Neuronal stem cell (in vitro differentiated cells): ENCODE data around the gene INPP5B.

ENCODE experiments used
- DNase-seq: peaks from one replicate; pipeline ENCODE4 v3.0.0-alpha.2; 2013; ENCODE audit warnings: low spot score
- H2AFZ ChIP-seq: one replicate; pipeline ENCODE4 v1.6.1; 2013; ENCODE audit warnings: mild to moderate bottlenecking, low read length, inconsistent platforms
- H2AK5ac ChIP-seq: 2 replicates; pipeline ENCODE4 v1.6.1; 2013; ENCODE audit warnings: low read depth, mild to moderate bottlenecking, inconsistent platforms, low read length, moderate library complexity, mixed read lengths
- H2BK120ac ChIP-seq: 2 replicates; pipeline ENCODE4 v1.6.1; 2013; ENCODE audit warnings: low read depth, mild to moderate bottlenecking, inconsistent platforms, low read length, moderate library complexity, mixed read lengths
- H2BK12ac ChIP-seq: one replicate; pipeline ENCODE4 v1.6.1; 2013; ENCODE audit warnings: low read length, inconsistent platforms
- H2BK15ac ChIP-seq: 2 replicates; pipeline ENCODE4 v1.6.1; 2013; ENCODE audit warnings: mild to moderate bottlenecking, low read length, inconsistent platforms, mixed read lengths
- H2BK5ac ChIP-seq: one replicate; pipeline ENCODE4 v1.6.1; 2013; ENCODE audit warnings: inconsistent platforms, mild to moderate bottlenecking, low read length, moderate library complexity
- H3K14ac ChIP-seq: one replicate; pipeline ENCODE4 v1.6.1; 2013; ENCODE audit warnings: low read length, inconsistent platforms
- H3K18ac ChIP-seq: 2 replicates; pipeline ENCODE4 v1.6.1; 2013; ENCODE audit warnings: low read length, inconsistent platforms
- H3K23ac ChIP-seq: 2 replicates; pipeline ENCODE4 v1.6.1; 2013; ENCODE audit warnings: low read depth, mild to moderate bottlenecking, mixed read lengths, low read length, inconsistent platforms; ENCODE audit not compliant: poor library complexity
- H3K27ac ChIP-seq: replicated peaks from 3 replicates; pipeline ENCODE4 v1.5.1; 2013; ENCODE audit warnings: low read length, inconsistent platforms
- H3K27me3 ChIP-seq, 3 experiments: 2 replicates each; pipeline ENCODE4 v1.6.1; 2013; ENCODE audit warnings: low read length in 3 of 3, mild to moderate bottlenecking in 2 of 3, inconsistent platforms in 1 of 3, low read depth in 1 of 3, mixed read lengths in 1 of 3, moderate library complexity in 1 of 3; ENCODE audit not compliant: control insufficient read depth in 3 of 3, insufficient read depth in 3 of 3
- H3K36me3 ChIP-seq, 2 donors: replicated peaks in 1 of 2; 2 replicates each; pipeline ENCODE4 v1.6.1; 2013; ENCODE audit warnings: low read length in 2 of 2; ENCODE audit not compliant: control insufficient read depth in 2 of 2, insufficient read depth in 2 of 2
- H3K4ac ChIP-seq: 2 replicates; pipeline ENCODE4 v1.6.1; 2013; ENCODE audit warnings: inconsistent platforms, mild to moderate bottlenecking, low read length, moderate library complexity
- H3K4me1 ChIP-seq, 2 donors: 1 replicate in 1 of 2; 2 replicates in 1 of 2; pipeline ENCODE4 v1.6.1; 2013; ENCODE audit warnings: low read length in 2 of 2, low read depth in 1 of 2; ENCODE audit not compliant: control insufficient read depth in 2 of 2, insufficient read depth in 1 of 2
- H3K4me2 ChIP-seq: one replicate; pipeline ENCODE4 v1.6.1; 2013; ENCODE audit warnings: mild to moderate bottlenecking, low read length, inconsistent platforms; ENCODE audit not compliant: insufficient read depth, poor library complexity, severe bottlenecking
- H3K4me3 ChIP-seq, 2 donors: 2 replicates each; pipeline ENCODE4 v1.5.1; 2013; ENCODE audit warnings: low read length in 2 of 2, mild to moderate bottlenecking in 2 of 2, inconsistent platforms in 1 of 2, moderate library complexity in 1 of 2
- H3K79me1 ChIP-seq: one replicate; pipeline ENCODE4 v1.6.1; 2013; ENCODE audit warnings: low read depth, mild to moderate bottlenecking, inconsistent platforms, low read length, moderate library complexity
- H3K9ac ChIP-seq: one replicate; pipeline ENCODE4 v1.6.1; 2013; ENCODE audit warnings: mild to moderate bottlenecking, low read depth, low read length, inconsistent platforms; ENCODE audit not compliant: poor library complexity
- H3K9me3 ChIP-seq, 2 donors: replicated peaks in 1 of 2; 2 replicates each; pipeline versions ENCODE3 to v1.6.1; 2013; ENCODE audit warnings: low read length in 2 of 2, mild to moderate bottlenecking in 2 of 2, inconsistent platforms in 1 of 2, low read depth in 1 of 2, mixed read lengths in 1 of 2, moderate library complexity in 1 of 2; ENCODE audit not compliant: control insufficient read depth in 2 of 2, insufficient read depth in 1 of 2
- H4K8ac ChIP-seq: one replicate; pipeline ENCODE4 v1.6.1; 2013; ENCODE audit warnings: low read depth, mild to moderate bottlenecking, inconsistent platforms, low read length, moderate library complexity
- H4K91ac ChIP-seq: one replicate; pipeline ENCODE4 v1.6.1; 2013; ENCODE audit warnings: low read length, low read depth, mild to moderate bottlenecking, inconsistent platforms; ENCODE audit not compliant: poor library complexity
- WGBS, 2 donors: extraction: QIAGEN DNeasy Blood & Tissue Kit; methylation state at CpG; one replicate each; pipeline ENCODE4 v1.1.7; 2013; ENCODE audit warnings: missing lambda C conversion rate in 2 of 2, mixed read lengths in 1 of 2; ENCODE audit not compliant: insufficient read length in 2 of 2, insufficient replicate concordance in 1 of 2; ENCODE audit errors: extremely low coverage in 2 of 2; 5-methylcytosine and 5-hydroxymethylcytosine counted together

Gene INPP5B

DNA sequence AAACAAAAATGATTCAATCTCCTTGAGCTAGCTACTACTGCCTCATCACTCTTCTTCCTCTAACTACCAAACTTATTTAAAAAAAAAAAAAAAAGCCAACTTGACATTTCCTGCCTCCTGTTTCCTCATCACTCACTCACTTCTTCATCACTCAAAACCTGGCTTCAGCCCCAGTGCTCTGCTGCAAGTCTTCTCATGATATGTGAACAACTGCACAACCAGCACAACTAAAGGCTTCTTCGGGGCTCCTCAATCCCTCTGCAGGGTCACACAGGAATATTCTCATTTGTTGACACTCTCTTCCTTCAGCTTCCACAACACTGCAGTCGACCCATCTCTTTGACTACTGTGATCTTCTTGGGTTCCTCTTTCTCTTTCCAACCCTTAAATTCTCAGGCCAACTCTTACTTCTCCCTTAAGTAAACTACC lies 95.1 kb downstream of the INPP5B start:
- Histone ChIP-seq H2BK12ac (no peak overlapping the region), H2BK5ac (no peak overlapping the region), H3K36me3 (peaks cover 2 to 77% of the 10 kb centered on the region in 2 donors), H4K8ac (no peak overlapping the region), H2BK15ac (no peak overlapping the region), H3K4me1 (no peaks in the 10 kb centered on the region), H3K4me2 (no peak overlapping the region), H2AFZ (no peak overlapping the region), H3K14ac (no peak overlapping the region), H3K79me1 (peaks cover 2% of the 10 kb centered on the region), H3K9ac (no peak overlapping the region), H3K4ac (no peak overlapping the region), H3K27ac (no peak overlapping the region), H2AK5ac (no peak overlapping the region), H3K4me3 (no peak overlapping the region), H3K23ac (no peak overlapping the region), H3K9me3 (no peaks in the 10 kb centered on the region), H2BK120ac (no peak overlapping the region), H3K27me3 (no peaks in the 10 kb centered on the region), H3K18ac (no peak overlapping the region), H4K91ac (no peak overlapping the region)
- no CpG with 5 or more reads among the region's 2 CpGs for WGBS, 2 donors
- no peak for DNase-seq

GRCh38 chr1:37851262-37851661 lies 95.6 kb downstream of the INPP5B start:
- no peak overlapping the region for H2AK5ac ChIP-seq
- DNase-seq: no peak
- H3K79me1 ChIP-seq: peaks cover 2% of the 10 kb centered on the region
- H2BK12ac ChIP-seq: no peak overlapping the region
- no peak overlapping the region for H3K4me2 ChIP-seq
- peaks cover 2 to 79% of the 10 kb centered on the region in 2 donors for H3K36me3 ChIP-seq
- no peak overlapping the region for H4K91ac ChIP-seq
- H3K9ac ChIP-seq: no peak overlapping the region
- no peaks in the 10 kb centered on the region for H3K9me3 ChIP-seq
- H4K8ac ChIP-seq: no peak overlapping the region
- no peak overlapping the region for H2BK5ac ChIP-seq
- no peak overlapping the region for H2BK120ac ChIP-seq
- H3K23ac ChIP-seq: no peak overlapping the region
- H3K4me1 ChIP-seq: no peaks in the 10 kb centered on the region
- no peak overlapping the region for H2AFZ ChIP-seq
- no peak overlapping the region for H2BK15ac ChIP-seq
- H3K18ac ChIP-seq: no peak overlapping the region
- H3K27me3 ChIP-seq: no peaks in the 10 kb centered on the region
- H3K14ac ChIP-seq: no peak overlapping the region
- no peak overlapping the region for H3K27ac ChIP-seq
- no peak overlapping the region for H3K4ac ChIP-seq
- H3K4me3 ChIP-seq: no peak overlapping the region

DNA sequence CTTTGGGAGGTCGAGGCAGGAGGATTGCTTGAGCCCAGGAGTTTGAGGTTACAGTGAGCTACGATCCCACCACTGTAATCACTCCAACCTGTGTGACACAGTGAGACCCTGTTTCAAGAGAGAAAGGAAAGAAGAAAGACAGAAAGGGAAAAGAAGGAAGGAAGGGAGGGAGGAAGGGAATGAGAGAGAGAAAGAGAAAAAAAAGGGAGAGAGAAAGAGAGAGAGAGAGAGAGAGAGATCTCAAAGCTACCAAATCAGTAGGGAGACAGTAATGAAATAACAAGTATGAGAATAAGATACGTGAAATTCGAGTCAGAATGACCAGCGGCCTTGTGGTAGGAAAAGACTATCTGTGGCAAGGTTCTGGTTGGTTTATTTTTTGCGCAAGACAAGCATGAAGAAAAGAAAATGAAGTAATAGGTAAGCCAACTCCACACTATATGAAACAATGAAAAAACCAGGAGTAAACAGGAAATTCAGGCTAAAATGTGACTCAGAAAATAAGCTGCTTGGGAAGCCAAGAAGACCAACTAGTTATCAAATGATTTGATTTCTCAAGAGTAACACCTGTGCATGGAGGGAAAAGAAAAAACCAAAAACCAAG lies 96.4 kb downstream of the INPP5B start:
- H3K18ac ChIP-seq: no peak overlapping the region
- H2BK120ac ChIP-seq: no peak overlapping the region
- H3K23ac ChIP-seq: no peak overlapping the region
- H3K4me2 ChIP-seq: no peak overlapping the region
- no peak overlapping the region for H3K4ac ChIP-seq
- no peak overlapping the region for H2AFZ ChIP-seq
- H3K14ac ChIP-seq: no peak overlapping the region
- no peaks in the 10 kb centered on the region for H3K27me3 ChIP-seq
- no peak overlapping the region for H3K9ac ChIP-seq
- no peak overlapping the region for H2BK15ac ChIP-seq
- no peaks in the 10 kb centered on the region for H3K4me1 ChIP-seq
- no peaks in the 10 kb centered on the region for H3K9me3 ChIP-seq
- WGBS, 2 donors: no CpG with 5 or more reads among the region's 6 CpGs
- no peak overlapping the region for H3K27ac ChIP-seq
- peaks cover 2% of the 10 kb centered on the region for H3K79me1 ChIP-seq
- no peak for DNase-seq
- no peak overlapping the region for H2BK5ac ChIP-seq
- no peak overlapping the region for H2AK5ac ChIP-seq
- no peak overlapping the region for H4K8ac ChIP-seq
- no peak overlapping the region for H2BK12ac ChIP-seq
- H3K36me3 ChIP-seq: peaks cover 2 to 78% of the 10 kb centered on the region in 2 donors
- H3K4me3 ChIP-seq: no peak overlapping the region
- H4K91ac ChIP-seq: no peak overlapping the region

- H3K4ac ChIP-seq: no peak overlapping the region
- WGBS, 2 donors: no CpG with 5 or more reads among the region's 3 CpGs
- no peak overlapping the region for H2BK120ac ChIP-seq
Observed at GRCh38 chr1:37849480-37849879, 97.4 kb downstream of the INPP5B start.

More at GRCh38 chr1:37849480-37849879, 97.4 kb downstream of the INPP5B start:
- H3K4me3 ChIP-seq: no peak overlapping the region
- peaks cover 2% of the 10 kb centered on the region for H3K79me1 ChIP-seq
- H4K91ac ChIP-seq: no peak overlapping the region
- H3K9ac ChIP-seq: no peak overlapping the region
- no peak overlapping the region for H2BK12ac ChIP-seq
- DNase-seq: no peak
- no peak overlapping the region for H2BK5ac ChIP-seq
- H3K36me3 ChIP-seq: peaks cover 0 to 70% of the 10 kb centered on the region in 2 donors
- H3K23ac ChIP-seq: no peak overlapping the region
- H3K4me2 ChIP-seq: no peak overlapping the region
- no peak overlapping the region for H2AFZ ChIP-seq
- no peak overlapping the region for H3K27ac ChIP-seq
- H3K27me3 ChIP-seq: no peaks in the 10 kb centered on the region
- no peak overlapping the region for H2AK5ac ChIP-seq
- no peaks in the 10 kb centered on the region for H3K9me3 ChIP-seq
- no peak overlapping the region for H3K18ac ChIP-seq
- H3K4me1 ChIP-seq: no peaks in the 10 kb centered on the region
- no peak overlapping the region for H3K14ac ChIP-seq
- no peak overlapping the region for H4K8ac ChIP-seq
- no peak overlapping the region for H2BK15ac ChIP-seq
